ENCODE data around the gene DCLK2.

Gene DCLK2

DNA sequence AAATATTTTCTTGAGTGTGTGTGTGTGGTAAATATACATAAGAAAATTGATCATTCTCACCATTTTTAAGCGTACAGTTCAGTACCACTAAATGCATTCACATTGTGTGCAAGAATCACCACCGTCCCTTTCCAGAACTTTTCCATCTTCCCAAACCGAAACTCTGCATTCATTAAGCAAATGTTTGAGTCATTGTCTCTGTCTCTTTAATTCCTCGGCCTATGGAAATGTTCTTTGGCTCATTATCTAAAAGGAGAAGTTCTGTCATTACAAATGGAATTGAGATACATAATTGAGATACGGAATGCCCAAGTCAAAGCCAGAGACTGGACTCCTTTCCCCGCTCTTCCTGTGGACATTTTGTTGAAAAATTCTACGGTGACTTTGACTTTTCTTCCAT is 168.9 kb downstream of the DCLK2 start:
- DNase-seq = no peak

DNA sequence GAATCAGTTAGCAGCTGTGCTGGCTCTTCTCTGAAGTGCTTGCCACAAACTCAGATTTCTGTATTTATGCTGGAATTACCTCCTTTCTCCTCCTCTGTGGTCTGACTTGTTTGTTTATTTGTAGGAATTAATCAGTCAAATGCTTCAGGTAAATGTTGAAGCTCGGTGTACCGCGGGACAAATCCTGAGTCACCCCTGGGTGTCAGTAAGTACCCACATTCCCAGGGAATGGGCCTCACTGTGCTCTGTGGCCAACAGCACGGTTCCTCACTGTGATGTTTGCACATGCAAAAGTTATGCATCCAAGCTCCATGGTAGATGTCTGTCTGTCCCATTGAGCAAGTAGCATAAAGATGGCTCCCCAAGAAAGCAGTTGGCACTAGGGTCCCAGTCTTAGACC is 169.9 kb downstream of the DCLK2 start:
- no peak for DNase-seq

DNA sequence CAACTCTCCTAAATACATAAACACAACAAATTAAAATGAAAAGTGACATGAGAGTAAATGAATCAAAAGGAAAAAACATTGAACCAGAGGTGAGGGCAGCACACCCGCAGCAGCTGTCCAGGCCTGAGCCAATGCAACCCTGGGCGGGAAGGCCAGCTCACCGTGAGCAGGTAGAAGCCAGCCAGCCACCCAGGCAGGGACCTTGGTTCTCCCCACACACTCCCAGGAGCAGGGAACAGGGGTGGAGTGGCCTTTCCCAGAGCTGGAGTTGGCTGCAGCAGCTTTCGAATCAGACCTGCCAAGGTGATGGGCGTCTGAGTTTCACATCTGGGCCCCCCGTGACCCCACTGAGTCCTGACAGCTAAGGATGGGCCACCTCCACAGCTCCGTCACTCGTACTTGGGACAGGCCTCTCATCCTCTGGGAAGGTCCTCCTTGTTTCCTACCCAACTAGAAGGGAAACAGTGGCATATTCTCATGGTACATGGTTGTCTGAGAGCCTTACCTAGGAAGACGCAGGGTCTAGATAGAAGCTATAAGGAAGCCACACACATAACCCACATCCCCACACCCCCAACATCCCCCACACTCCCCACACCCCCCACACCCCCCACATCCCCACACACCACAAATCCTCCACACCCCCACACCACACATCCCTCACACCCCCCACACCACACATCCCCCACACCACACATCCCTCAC is 172.2 kb downstream of the DCLK2 start:
- no peak for DNase-seq

DNA sequence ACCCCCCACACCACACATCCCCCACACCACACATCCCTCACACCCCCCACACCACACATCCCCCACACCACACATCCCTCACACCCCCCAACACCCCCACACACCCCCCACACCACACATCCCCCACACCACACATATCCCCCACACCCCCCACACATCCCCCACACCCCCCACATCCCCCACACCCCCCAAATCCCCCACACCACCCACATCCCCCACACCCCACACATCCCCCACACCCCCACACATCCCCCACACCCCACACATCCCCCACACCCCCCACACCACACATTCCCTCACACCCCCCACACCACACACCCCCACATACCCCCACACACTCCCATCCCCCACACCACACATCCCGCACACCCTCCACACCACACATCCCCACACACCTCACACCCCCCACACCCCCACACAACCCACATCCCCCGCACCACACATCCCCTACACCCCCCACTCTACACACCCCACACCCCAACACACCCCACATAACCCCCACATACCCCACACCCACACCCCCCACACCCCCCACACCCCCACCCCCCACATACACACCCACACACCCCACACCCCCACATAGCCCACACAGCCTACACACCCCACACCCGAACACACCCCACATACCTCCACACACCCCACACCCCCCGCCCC is 172.9 kb downstream of the DCLK2 start:
- DNase-seq = no peak

DNA sequence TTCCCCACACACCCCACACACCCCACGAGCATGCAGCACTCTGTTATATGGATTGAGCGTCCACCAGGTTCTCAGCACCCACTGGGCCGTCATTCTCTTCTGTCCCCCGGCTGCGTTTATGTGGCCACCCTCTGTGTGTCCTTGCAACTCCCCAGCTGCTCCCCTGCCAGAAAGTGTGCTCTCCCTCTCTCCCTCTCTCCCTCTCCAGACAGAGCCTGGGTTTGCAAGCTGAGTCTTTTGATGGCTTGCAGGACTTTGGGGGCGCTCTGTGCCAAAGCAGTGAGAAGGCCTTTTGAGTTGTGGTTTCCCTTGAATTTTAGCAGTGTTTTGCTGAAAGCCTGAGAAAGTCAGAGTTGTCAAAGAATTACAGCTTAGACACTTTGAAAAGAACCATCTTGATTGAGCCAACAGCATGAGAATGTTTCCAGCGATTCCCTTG is 173.5 kb downstream of the DCLK2 start:
- DNase-seq = no peak

DNA sequence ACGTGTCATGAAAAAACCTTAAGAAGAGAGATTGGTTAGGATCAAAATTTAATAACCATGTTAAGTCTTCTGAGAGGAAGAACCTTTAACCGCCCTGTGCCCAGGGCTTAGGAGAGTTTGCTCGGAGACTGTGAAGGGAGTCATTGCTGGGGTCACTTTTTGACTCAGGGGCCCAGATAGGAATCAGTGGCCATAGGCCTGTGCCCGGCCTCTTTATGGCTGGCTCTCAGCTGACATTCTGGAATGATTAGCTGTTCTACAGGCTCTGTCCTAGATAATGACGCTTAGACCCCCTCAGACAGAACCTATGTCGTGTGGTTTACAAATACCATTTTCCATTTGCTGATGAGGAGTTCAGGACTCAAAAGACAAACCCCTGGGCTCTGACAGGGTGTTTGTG is 174.1 kb downstream of the DCLK2 start:
- DNase-seq = no peak

DNA sequence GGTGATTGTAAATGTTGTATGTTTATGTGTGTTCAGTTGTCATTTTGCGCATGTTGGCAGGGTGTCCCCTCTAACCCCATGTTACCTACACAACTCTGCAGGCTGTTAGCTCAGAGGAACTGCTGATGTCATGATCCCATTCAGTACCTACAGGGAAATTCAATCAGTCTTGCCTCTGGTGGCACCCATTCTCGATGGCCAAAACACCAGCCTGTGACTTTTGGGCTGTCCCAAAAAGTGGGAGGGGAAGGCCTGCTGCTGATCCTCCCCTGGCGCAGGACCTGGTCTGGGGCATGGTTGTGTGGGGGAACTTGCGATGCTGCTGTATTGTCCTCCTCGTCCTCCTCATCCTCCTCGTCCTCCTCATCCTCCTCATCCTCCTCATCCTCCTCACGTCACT is 174.5 kb downstream of the DCLK2 start:
- no peak for DNase-seq

DNA sequence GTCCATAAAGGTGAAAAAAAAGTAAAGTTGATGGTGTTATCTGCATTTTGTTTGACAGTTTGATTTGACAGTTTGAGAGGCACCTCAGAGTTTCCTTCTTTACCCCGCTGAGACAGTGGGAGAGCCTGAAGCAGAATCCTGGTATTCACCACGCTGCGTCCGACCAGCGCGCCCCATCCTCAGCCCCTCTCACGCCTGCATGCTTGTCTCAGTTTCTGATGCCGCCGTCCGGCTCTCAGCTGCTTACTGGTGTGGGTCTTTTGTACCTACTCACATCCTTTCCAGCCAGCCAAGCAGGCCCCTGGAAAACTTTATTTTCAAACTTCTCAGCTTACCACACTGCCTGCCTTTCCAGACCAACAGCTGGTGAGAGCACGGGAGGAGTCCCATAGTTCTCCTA is 175.2 kb downstream of the DCLK2 start:
- DNase-seq = no peak

DNA sequence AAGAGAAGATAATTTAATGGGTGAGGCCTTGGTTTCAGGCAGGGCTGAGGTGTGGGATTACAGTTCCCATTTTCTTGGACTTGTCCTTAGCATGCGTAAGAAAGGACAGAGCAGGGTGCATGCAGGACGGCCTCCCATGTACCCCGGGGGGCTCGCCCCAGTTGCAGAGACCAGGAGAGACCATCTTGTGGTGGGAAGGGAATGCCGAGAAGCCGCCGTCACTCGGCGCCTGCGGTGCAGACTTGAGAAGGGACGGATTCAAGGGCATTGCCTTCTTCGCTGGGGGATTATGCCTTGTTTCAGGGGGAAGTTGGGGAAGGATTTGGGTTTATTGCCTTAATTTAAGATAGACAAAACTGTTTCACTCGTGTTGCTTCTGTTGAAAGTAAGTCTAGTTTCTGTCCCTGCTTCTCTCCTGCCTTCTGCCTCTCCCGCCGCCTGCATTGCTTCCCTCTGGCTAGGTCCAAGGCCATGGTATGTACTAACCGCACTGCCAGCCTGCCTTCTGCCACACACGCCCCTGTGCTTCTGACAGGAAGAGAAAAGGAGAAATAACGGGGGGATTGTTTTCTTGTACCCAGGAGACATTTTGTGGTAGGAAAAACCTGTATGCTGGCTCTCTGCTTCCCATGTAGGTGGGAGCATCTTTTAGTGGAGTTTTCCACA is 175.9 kb downstream of the DCLK2 start:
- DNase-seq = no peak

DNA sequence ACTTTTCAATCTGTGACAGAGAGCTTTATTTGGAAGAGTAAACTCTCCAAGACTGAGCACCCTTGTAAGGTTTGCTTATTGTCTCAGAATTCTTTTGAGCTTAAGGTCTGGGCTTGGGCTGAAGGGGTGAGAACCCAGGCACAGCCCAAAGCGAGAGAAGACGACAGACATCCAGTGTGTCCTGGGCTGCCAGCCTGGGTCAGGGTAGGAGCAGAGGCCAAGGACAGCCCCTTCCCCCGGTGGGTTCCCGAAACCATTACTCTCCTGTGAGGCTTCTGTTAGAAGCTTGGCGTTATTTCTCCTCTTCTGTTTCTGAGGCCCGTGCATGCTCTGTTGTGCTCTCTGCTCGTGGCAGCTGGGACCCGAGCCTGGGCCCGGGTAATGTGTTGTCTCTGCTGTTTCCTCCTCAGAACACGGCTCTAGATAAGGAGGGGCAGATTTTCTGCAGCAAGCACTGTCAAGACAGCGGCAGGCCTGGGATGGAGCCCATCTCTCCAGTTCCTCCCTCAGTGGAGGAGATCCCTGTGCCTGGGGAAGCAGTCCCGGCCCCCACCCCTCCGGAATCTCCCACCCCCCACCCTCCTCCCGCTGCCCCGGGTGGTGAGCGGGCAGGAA is 177.5 kb downstream of the DCLK2 start:
- no peak for DNase-seq

DNA sequence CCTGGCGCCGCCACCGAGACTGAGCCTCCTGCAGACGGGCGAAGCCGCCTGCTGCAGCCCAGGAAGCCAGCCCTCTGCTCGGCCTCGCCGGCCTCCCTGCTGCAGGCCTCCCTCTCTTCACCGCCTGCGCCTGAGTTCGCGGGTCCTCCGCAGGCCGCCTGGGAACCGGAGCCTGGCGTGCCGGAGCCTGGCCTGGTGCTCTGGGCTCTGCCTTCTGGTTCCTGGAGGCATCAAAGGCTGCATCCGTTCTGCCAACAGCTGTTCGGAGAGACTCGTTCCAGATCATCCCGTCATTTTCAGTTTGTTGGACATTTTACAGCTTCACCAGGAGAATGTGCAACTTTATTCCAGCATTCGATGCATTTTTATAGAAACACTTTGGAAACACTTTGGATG is 178.0 kb downstream of the DCLK2 start:
- DNase-seq = no peak

DNA sequence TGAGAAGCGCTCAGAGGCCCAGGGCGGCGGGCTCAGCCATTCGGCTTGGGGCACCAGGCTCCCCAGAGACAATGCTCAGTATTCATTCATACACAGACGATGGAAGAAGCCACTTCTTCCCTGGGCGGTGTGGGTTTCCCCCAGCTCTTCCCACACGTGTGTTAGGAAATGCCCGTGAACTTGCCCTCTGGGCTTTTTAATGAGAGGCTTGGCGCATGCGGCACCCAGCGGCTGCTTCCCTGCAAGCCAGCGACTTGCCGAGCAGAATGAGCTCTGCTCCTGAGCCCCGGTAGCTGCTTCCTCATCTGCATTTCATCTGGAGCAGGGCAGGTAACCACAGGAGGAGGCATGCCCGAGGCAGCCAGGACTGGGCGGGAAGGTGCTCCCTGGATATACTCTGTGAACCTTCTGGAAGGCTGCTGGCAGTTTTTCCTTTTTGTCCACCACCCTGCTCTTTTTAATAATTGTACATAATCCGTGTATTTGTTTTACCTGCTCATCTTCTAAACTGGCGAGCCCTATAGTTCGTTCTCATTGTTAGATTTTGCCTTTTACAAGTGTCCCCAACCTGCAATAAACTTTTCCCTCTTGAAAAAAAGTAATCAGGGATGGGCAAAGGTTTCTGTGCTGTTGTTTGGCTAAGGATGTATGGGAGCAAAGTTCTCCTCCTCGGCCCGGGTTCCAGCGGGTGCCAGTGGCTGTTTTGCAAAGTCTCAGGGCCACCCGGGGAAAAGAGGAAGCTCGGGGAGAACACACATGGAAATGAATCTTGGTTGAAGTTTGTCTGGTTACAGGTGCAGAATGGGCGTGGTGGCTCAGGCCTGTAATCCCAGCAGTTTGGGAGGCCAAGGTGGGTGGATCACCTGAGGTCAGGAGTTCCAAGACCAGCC is 178.8 kb downstream of the DCLK2 start:
- no peak for DNase-seq

DNA sequence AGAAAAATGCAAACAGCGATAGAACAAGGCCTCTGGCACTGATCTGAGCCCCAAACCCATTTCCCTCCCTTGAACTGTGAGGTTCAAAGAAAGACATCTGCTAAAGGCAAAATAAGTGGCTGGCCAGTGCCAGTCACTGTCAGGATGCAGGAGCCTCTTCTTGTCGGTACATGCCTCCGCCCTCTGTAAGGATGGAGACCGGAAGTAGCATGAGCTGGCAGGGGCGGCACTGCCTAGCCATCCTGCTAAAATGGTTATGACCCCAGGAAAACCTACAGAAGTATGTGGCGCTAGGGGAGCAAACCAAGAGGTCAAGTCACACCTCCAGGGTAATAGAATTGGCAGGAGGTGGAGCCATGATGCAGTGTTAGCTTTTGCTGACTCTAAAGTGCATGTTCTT is 180.3 kb downstream of the DCLK2 start:
- DNase-seq = no peak

DNA sequence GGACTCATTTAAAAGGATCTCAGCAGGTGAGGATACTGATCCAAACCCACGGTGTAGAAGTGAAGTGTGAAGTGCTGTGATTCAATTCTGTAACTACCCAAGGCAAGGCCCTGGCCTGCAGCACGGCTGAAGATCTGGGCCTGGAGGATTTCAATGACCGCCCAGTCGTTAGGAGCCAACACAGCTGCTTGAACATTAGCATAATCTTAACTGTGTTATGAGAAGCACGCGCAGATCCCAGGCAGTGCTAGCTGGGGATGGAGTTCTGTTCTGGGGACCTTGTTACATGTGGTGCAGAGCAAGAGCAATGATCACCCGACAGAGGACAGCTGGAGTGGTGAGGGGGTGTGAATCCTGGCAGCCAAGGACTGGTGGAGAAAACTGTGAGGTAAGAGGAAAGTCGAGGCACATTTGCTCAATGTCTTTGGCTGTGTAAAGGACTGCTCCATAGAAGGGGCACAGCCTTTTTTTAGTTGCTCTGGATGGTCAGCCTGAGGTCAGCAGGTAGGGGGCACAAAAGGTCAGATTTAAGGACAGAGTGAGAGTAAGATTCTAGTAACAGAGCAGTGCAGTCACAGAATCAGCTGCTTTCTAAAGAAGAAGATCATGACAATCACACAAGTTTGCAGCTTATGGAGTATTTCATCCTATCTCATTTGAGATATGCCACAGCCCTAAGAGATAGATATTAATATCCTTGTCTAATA is 181.8 kb downstream of the DCLK2 start:
- no peak for DNase-seq

DNA sequence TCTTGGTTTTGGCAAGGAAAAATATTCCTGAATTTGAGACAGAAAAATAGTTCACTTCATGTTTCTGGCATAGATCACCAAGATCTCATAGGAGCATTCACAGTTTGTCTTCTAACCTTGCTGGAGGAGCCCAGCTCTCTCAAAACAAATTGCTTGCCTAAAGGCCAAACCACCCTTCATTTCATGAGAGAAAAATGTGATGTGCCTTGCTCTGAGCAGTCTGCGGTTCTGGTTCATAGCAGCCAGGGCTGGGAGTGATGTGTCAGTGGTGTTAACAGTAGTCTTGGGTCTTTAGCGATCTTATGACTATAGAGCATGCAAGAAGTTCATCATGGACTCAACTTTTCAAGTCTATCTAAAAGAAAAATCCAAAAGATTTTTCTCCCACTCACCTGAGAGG is 183.3 kb downstream of the DCLK2 start:
- no peak for DNase-seq

DNA sequence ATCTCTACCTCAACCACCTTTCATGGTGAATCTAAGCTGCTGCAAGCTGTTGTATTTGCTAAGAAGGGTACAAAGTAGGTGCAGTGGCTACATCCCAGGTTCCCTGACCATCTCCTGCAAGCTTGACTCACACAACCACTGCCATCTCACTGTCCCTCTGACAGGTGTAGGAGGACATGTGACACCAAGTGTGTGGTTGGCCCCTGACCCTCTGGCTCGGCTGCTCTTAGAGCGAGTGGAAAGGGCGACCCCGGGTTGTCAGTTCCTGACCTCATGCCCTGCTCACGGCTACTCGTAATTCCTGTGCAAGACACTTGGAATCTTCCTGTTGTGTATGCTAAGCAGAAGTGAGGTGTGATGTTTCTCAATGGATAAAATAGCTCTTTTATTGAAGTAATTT is 184.4 kb downstream of the DCLK2 start:
- DNase-seq = no peak

DNA sequence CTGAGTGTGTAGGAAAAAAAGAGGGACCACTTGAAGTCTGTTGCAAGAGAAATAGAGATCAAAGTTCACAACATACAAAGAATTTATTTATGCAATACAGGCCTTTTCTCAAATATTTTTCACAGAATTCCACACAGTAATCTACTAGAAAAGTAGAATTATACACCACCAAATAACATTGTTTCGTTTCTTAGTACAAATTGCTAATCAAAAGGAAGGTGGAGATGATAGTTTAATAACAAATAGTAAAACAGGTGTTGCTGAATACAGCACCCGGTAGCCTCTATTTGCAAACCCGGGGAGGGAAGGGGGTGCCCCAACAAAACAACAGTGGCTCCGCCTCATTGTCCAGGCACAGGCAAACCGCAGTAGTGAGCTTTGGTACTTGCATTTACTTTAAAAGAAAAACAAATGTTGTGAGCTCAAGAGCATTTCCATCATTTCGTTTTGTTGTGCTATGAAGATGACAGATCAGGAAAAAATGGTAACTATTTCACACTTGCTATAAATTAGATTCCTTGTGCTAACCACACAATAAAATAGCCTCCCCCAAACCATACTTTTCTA is 186.4 kb downstream of the DCLK2 start:
- DNase-seq = no peak

DNA sequence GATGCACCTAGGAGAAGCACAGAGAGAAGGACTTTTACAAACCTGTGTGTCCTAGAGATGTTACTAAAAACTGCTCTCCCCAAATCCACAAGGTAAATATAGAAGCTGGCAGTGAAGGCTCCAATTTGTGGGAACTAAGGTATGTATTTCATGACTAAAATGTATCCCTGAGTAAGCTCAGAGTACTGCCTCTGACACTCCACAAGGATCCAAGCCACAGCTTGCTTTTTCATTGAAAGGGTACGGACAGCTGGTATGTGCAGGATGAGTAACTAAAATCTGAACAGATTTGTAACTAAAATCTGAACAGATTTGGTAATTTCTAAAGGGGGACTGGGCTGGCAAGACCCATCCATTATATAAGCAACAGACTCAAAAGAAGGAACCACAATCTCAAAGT is 187.6 kb downstream of the DCLK2 start:
- DNase-seq = no peak

DNA sequence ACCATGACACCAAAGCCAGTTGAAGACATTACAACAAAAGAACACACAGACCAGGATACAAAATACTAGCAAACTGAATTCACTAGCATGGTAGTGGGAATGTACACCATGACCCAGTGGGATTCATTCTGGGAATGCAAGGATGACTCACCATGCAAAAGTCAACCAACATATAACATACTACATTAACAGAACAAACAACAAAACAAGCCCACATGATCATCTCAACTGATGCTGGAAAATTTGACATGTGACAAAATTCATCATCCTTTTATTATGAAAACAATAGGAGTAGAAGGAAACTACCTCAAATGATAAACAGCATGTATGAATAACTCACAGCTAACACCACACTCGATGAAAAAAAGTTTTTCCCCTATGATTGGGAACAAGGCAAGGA is 190.2 kb downstream of the DCLK2 start:
- no peak for DNase-seq

DNA sequence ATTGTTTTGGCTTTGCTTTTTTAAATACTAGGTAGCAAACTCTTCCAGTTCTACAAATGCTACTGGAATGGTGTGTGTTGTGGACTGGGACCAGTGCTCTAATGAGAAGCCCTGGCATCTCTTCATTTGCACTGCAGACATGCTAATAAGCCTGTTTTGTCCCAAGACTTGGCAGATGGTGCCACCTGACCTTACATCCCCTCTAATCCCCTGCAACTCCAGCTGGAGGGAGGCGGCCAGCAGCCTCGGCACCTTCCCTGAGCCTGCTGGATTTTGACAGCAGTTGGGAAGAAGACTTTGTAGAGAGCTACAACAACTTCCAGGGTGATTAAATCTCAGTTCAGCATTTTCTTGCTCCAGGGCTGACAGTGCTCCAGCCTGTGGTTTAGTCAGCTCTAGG is 200.0 kb downstream of the DCLK2 start:
- no peak for DNase-seq

DNA sequence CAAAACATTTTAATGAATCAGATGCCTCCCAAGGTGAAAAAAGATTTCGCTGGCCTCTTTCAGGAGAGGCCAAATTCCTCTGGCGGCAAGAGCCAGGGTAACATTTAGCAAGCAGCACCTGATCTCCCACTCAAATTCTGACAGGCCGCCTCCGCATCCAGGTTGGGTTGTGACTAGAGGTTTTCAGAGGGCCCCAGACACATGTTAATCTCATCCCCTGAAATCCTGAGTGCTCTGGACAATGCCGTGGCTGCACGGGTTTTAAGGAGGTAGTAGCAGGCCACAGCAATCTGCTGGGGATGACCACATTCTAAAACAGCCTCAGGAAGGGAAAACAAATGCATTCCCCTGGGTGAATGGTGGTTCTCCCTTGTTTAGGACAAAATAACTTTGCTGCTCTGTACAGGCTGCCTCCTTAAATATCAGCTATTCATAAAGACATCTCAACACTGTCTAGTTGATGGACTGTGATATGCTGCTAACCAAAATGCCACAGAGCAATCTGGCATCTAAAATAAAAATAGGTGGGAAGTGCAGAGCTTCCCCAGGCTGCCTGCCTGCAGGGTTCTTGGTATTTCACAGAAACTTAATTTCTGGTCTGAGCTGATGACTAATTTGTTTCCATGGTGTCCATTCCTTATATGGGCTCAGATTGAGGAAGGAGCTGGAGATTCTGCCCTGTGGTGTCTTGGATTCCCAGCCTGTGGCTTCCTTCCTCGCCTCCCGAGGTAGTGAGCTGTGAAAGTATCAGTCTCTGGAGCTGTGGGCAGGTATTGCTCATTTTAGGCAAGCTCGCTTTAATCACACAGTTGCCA is 202.0 kb downstream of the DCLK2 start:
- no peak for DNase-seq
